Uterus (tissue), 4 donors: Measurements from ENCODE around the gene AP3B1. TPM values are rescaled to one million over a fixed set of nuclear protein-coding genes. Genes with fewer than 3 reads are reported as not detected.

Experiments
- DNase-seq, 2 donors: peaks; one replicate each; pipeline ENCODE4 v3.0.0-alpha.2; 2019 to 2020
- H3K27ac ChIP-seq, 2 donors: fragments of 200-600 bp; sonication (generic); 1 replicate in 1 of 2; 2 replicates in 1 of 2; pipeline ENCODE4 v1.5.1; 2016 to 2018
- H3K27me3 ChIP-seq, 2 donors: fragments of 200-600 bp; sonication (generic); one replicate each; pipeline ENCODE4 v1.5.1; 2018 to 2019; ENCODE audit warnings: control low read depth in 1 of 2
- H3K36me3 ChIP-seq, 2 donors: fragments of 200-600 bp; sonication (generic); one replicate each; pipeline ENCODE4 v1.5.1; 2019; ENCODE audit warnings: control low read depth in 1 of 2
- H3K4me1 ChIP-seq, 2 donors: fragments of 200-600 bp; sonication (generic); one replicate each; pipeline ENCODE4 v1.5.1; 2018 to 2019; ENCODE audit warnings: control low read depth in 1 of 2
- H3K4me3 ChIP-seq, 2 donors: fragments of 200-600 bp; sonication (generic); 1 replicate in 1 of 2; 2 replicates in 1 of 2; pipeline ENCODE4 v1.5.1; 2018 to 2019; ENCODE audit warnings: mild to moderate bottlenecking in 1 of 2
- H3K9me3 ChIP-seq, 2 donors: fragments of 200-600 bp; sonication (generic); one replicate each; pipeline ENCODE4 v1.5.1; 2019; ENCODE audit warnings: control low read depth in 1 of 2
- POLR2A ChIP-seq, 2 donors: fragments of 450-650 bp; IDR thresholded peaks; one replicate each; pipeline ENCODE4 v1.6.1; 2016; ENCODE audit warnings: antibody characterized with exemption in 2 of 2, mild to moderate bottlenecking in 1 of 2, moderate library complexity in 1 of 2
- intact Hi-C: fragments of 100-400 bp; cut with DNase I; formaldehyde crosslinking; loops from one replicate; pipeline ENCODE4 v1.15.1; 2023; ENCODE audit warnings: low total_unique reads
- total RNA-seq, 4 donors: library from RNA; depleted of rRNA in 3 of 4; stranded (reverse); fragments of >200 nt in 3 of 4; gene quantifications; one replicate each; pipeline versions ENCODE4 v1.1.0 to v1.2.4, GENCODE V29; 2014 to 2023
- TF ChIP-seq, protein P1 (sequence below), 4 experiments: fragments of 200-600 bp in 2 of 4; fragments of 450-650 bp in 2 of 4; sonication (generic) in 2 of 4; IDR thresholded peaks; one replicate each; pipeline ENCODE4 v1.5.1; 2016 to 2019; ENCODE audit warnings: antibody characterized with exemption in 4 of 4, mild to moderate bottlenecking in 2 of 4, moderate library complexity in 1 of 4
- donor health status: DM: yes; HTN: yes; CAD: no.

The AP3B1 gene
- total RNA-seq, 4 donors from 2014 or later: 15.9 to 67.1 (median 33.4) TPM

DNA sequence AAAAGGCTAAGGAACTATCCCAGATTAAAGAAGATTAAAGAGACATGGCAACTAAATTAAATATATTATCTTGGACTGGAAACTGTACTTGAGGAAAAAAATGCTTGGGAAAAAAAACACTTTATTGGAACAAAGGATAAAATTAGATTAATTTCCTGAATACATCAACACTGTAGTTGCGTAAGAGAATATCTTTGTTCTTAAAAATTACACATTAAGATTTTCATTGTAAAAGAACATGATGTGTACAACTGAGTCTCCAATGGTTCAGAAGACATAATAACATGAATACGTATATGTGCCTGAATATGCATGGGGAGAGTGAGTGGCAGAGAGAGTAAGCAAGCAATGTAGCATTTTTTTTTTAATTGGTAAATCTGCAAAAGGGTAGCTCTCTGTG lies 2.8 kb downstream of the AP3B1 start:
- H3K9me3 ChIP-seq: no peaks in the 10 kb centered on the region
- H3K27me3 ChIP-seq: no peaks in the 10 kb centered on the region
- H3K27ac ChIP-seq: no peak overlapping the region
- no peak for DNase-seq
- peaks cover 0 to 4% of the 10 kb centered on the region in 2 donors for H3K4me1 ChIP-seq
- intact Hi-C loops: no loop called here
- no peak overlapping the region for H3K4me3 ChIP-seq
- H3K36me3 ChIP-seq: no peaks in the 10 kb centered on the region
- TF ChIP-seq, protein P1, sequence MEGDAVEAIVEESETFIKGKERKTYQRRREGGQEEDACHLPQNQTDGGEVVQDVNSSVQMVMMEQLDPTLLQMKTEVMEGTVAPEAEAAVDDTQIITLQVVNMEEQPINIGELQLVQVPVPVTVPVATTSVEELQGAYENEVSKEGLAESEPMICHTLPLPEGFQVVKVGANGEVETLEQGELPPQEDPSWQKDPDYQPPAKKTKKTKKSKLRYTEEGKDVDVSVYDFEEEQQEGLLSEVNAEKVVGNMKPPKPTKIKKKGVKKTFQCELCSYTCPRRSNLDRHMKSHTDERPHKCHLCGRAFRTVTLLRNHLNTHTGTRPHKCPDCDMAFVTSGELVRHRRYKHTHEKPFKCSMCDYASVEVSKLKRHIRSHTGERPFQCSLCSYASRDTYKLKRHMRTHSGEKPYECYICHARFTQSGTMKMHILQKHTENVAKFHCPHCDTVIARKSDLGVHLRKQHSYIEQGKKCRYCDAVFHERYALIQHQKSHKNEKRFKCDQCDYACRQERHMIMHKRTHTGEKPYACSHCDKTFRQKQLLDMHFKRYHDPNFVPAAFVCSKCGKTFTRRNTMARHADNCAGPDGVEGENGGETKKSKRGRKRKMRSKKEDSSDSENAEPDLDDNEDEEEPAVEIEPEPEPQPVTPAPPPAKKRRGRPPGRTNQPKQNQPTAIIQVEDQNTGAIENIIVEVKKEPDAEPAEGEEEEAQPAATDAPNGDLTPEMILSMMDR (IDR thresholded peaks at IDR 0.05): no peak
- TF ChIP-seq POLR2A (IDR thresholded peaks at IDR 0.05): no peak

DNA sequence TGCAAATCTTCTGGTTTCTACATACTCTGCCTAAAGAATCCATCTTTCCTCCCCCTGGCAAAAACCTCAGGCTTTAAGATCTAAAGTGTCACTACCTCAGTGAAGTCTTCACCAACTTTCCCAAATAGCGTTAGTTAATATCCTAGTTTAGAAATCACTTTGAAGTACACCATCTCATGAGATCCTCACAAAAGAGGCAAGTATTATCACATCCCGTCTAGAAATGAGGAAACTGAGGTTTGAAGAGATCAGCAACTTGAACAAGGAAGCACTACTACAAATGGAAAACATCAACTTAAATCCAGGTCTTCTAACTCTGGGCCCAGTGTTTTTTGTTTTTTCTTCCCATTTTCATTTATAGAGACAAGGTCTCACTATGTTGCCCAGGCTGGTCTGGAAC lies 4.6 kb downstream of the AP3B1 start:
- no peaks in the 10 kb centered on the region for H3K27me3 ChIP-seq
- H3K27ac ChIP-seq: no peak overlapping the region
- no peaks in the 10 kb centered on the region for H3K36me3 ChIP-seq
- intact Hi-C loops: no loop called here
- no peaks in the 10 kb centered on the region for H3K9me3 ChIP-seq
- no peaks in the 10 kb centered on the region for H3K4me1 ChIP-seq
- no peak overlapping the region for H3K4me3 ChIP-seq
- TF ChIP-seq POLR2A (IDR thresholded peaks at IDR 0.05): no peak
- TF ChIP-seq, protein P1 (IDR thresholded peaks at IDR 0.05): no peak
- DNase-seq: no peak

DNA sequence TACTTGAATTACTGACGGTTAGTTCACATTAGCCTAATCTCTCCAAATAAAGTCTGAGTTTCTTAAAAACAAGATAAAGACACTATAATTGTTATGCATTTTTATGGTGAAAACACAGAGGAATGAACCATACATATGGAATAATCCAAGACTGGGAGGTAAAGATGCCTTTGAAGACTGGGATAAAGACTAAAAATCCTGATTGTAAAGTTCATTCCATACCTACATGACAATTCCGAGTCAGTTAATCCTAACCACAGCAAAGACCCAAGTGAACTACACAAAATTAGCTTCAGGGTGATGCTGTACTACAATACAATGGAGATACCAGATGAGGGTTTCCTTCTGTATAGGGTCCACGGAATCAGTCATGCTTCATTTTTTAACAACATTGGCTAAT lies 6.3 kb downstream of the AP3B1 start:
- Histone ChIP-seq H3K4me1 (no peaks in the 10 kb centered on the region), H3K36me3 (no peaks in the 10 kb centered on the region), H3K4me3 (no peak overlapping the region), H3K27ac (no peak overlapping the region), H3K27me3 (no peaks in the 10 kb centered on the region), H3K9me3 (no peaks in the 10 kb centered on the region)
- DNase-seq: no peak
- intact Hi-C loops: no loop called here
- TF ChIP-seq, protein P1 (IDR thresholded peaks at IDR 0.05): no peak
- no peak for TF ChIP-seq POLR2A (IDR thresholded peaks at IDR 0.05)

DNA sequence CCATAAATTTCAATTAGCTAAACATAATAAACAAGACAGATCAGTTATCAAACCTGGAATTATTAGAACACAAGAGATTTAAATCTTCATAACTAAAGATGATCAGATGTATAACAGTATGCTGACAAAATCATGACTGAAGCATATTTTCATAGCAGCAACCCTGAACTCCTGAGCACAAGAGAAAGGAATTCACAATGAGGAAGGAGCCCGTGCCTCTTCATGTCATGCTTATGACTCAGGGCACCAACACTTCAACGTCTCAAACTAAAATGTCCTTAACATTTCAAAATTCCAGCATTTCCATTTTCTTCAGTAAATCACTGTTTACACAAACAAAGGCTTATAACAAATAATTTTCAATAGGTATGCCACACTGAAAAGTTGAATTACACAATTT lies 6.7 kb downstream of the AP3B1 start:
- Histone ChIP-seq H3K9me3 (no peaks in the 10 kb centered on the region), H3K27me3 (no peaks in the 10 kb centered on the region), H3K4me3 (no peak overlapping the region), H3K4me1 (no peaks in the 10 kb centered on the region), H3K36me3 (no peaks in the 10 kb centered on the region), H3K27ac (no peak overlapping the region)
- no peak for TF ChIP-seq POLR2A (IDR thresholded peaks at IDR 0.05)
- TF ChIP-seq, protein P1 (IDR thresholded peaks at IDR 0.05): no peak
- no peak for DNase-seq
- intact Hi-C loops: no loop called here

DNA sequence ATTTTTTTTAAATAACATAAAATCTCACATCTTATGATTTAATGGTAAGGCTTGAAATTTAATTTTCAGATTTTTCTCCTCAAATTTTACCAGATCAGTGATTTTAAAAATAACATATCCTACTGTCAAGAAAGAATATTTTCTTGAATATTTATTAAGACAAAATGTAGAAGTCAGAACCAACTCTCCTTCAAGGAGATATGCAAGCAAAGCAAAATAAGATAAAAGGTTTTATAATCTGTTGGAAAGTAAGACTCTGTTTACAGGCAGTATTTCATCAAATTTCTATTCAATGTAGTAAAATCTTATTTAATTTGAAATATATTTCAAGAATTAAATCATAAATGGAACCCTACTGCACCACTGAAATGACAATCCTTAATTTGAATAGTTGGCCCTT lies 7.3 kb downstream of the AP3B1 start:
- Histone ChIP-seq H3K27ac (no peak overlapping the region), H3K4me3 (no peak overlapping the region), H3K36me3 (no peaks in the 10 kb centered on the region), H3K27me3 (no peaks in the 10 kb centered on the region), H3K4me1 (no peaks in the 10 kb centered on the region), H3K9me3 (no peaks in the 10 kb centered on the region)
- TF ChIP-seq, protein P1 (IDR thresholded peaks at IDR 0.05): no peak
- TF ChIP-seq POLR2A (IDR thresholded peaks at IDR 0.05): no peak
- intact Hi-C loops: no loop called here
- no peak for DNase-seq
